ENCODE data around the gene NOC2L. TPM values are rescaled to one million over a fixed set of nuclear protein-coding genes. Genes with fewer than 3 reads are reported as not detected.

NOC2L gene
- polyA plus RNA-seq, 2 of the 4 experiments (the other 2 are of a cell fraction) = 48.4 to 73.5 TPM

DNA sequence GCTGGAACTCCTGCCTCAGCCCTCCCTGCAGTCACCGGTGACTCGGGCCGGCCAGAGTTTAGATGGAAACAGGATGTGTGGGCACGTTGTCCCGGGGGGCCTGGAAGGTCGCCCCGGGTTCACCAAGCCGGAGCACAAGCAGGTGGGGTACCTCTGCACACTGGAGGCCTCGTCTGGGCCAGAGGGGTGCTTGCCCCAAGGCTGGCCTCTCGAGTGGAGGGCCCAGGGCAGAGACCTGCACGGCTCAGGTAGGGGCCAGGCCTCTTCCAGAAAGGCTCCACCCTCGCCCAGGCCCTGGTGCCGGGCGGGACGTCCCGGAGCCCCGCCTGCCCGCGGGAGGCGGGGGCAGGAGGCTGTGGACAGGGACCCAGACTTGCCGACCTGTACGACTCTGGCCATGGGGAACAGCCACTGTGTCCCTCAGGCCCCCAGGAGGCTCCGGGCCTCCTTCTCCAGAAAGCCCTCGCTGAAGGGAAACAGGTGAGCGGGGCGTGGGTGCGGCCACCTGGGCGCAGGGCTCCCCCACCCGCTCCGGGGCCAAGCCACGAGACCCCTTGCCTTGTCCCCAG is 7.2 kb upstream of the NOC2L start, which contains the start of gene PLEKHN1:
Gene PLEKHN1 (plus strand): TSS at position 348 of the 569 bp plus-strand sequence. CDS start 50 bp downstream, at position 398.
- Histone ChIP-seq H3K9me3 (no peaks in the 10 kb centered on the region), H3K27ac (peak within 1 kb of the TSS; percentile 94 to 96), H3K4me1 (peaks cover 13% of the 10 kb centered on the region), H3K4me3 (peak within 1 kb of the TSS; percentile 70), H3K4me2 (peak within 1 kb of the TSS; percentile 89)
- WGBS (ENCODE audit: missing lambda C conversion rate) = 3% methylated on average over 8 of the region's 31 CpGs
- DNase-seq (ENCODE audit: low read depth in 1 of 2, low spot score in 1 of 2) = peak in 1 of 2 experiments; percentile 59
- ChIA-PET POLR2A (interaction anchor here (1.1 to 1.2 kb wide), 2 partner anchors 10 to 23 kb away, joined by 10 to 14 read pairs; no protein-coding TSS in a partner anchor), CTCF (interaction anchor here (1.1 kb wide), 2 partner anchors 10 to 27 kb away, joined by 3 to 6 read pairs; no protein-coding TSS in a partner anchor)
- ATAC-seq = peak; percentile 80 to 89
- TF ChIP-seq EP300 (IDR thresholded peaks at IDR 0.05) (no peak), JUN (IDR thresholded peaks at IDR 0.05) (no peak; a peak in 1 of 5 replicates), MAX (IDR thresholded peaks at IDR 0.05) (peak; percentile 24), BHLHE40 (IDR thresholded peaks at IDR 0.05; ENCODE audit: low read depth, low read length) (no peak), EHF (CRISPR knock-in tag; IDR thresholded peaks at IDR 0.05) (no peak), FOSL2 (IDR thresholded peaks at IDR 0.05) (no peak), FOSL2 (CRISPR knock-in tag; IDR thresholded peaks at IDR 0.05) (peak; percentile 35; the same call in 1 of the 2 replicates), CBX2 (IDR thresholded peaks at IDR 0.05; ENCODE audit: borderline replicate concordance, low read depth) (no peak), HOXB13 (CRISPR knock-in tag; IDR thresholded peaks at IDR 0.05; ENCODE audit: low read depth) (no peak), GATA3 (IDR thresholded peaks at IDR 0.05; ENCODE audit: borderline replicate concordance) (no peak), POLR2A (IDR thresholded peaks at IDR 0.05; ENCODE audit: low read length) (peak; percentile 29; the same call in 1 of the 2 replicates)
- FAIRE-seq = no peak

GRCh38 chr1:965526-966134 is 6.6 kb upstream of the NOC2L start:
- no peak for DNase-seq (ENCODE audit: low read depth in 1 of 2, low spot score in 1 of 2)
- WGBS (ENCODE audit: missing lambda C conversion rate) = 43% methylated on average over 5 of the region's 26 CpGs

DNA sequence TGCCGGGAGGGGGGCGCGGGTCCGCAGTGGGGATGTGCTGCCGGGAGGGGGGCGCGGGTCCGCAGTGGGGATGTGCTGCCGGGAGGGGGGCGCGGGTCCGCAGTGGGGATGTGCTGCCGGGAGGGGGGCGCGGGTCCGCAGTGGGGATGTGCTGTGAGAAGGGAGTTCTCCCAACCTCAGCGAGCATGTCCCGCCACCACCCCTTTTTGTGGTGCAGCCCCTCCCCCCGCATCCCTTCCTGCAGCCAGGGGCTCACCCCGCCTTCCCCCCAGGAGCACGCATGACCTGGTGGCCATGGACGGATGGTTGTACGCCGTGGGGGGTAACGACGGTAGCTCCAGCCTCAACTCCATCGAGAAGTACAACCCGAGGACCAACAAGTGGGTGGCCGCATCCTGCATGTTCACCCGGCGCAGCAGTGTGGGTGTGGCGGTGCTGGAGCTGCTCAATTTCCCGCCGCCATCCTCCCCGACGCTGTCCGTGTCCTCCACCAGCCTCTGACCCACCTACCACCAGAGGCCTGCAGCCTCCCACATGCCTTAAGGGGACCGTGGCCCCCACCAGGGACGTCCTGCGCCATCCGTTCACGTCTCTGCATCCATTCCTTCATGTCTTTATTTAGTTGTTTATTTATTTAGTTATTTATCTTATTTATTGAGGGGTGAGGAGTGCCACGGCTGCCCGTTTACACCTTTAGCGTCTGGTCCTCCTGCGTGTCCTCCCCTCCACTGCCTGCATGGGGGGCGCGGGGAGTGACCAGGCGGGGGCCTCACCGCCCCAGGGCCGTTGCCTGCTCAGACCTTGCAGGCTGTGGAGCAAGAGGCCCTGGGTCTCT is 5.9 kb upstream of the NOC2L start:
- WGBS (ENCODE audit: missing lambda C conversion rate) = 94% methylated on average over 19 of the region's 51 CpGs
- DNase-seq (ENCODE audit: low read depth in 1 of 2, low spot score in 1 of 2) (no peak), FAIRE-seq (no peak), ATAC-seq (no peak)
- Histone ChIP-seq H3K9me3 (no peaks in the 10 kb centered on the region), H3K4me2 (no peak overlapping the region), H3K4me3 (no peak overlapping the region), H3K4me1 (peaks cover 14% of the 10 kb centered on the region), H3K27ac (no peak overlapping the region; a peak in 1 of 6 replicates)
- no peak for TF ChIP-seq FOSL2 (IDR thresholded peaks at IDR 0.05)
- TF ChIP-seq FOSL2 (CRISPR knock-in tag; IDR thresholded peaks at IDR 0.05) = no peak
- TF ChIP-seq EHMT2 (IDR thresholded peaks at IDR 0.05; ENCODE audit: low read depth) = no peak
- TF ChIP-seq GATA3 (IDR thresholded peaks at IDR 0.05; ENCODE audit: borderline replicate concordance) = no peak
- TF ChIP-seq HEYL (CRISPR knock-in tag; IDR thresholded peaks at IDR 0.05) = no peak
- no peak for TF ChIP-seq USF2 (IDR thresholded peaks at IDR 0.05)
- POLR2A ChIA-PET = no interaction called here
- CTCF ChIA-PET = interaction anchor here (0.7 to 1.4 kb wide), 2 partner anchors 11 to 20 kb away, joined by 3 read pairs; no protein-coding TSS in a partner anchor

More at GRCh38 chr1:965526-966134, 6.6 kb upstream of the NOC2L start:
- ChIA-PET POLR2A (no interaction called here), CTCF (interaction anchor here (1.4 kb wide), 1 partner anchor 19 kb away, joined by 3 read pairs; no protein-coding TSS in a partner anchor)
- H3K4me1 ChIP-seq = peaks cover 13% of the 10 kb centered on the region
- H3K4me3 ChIP-seq = peak overlapping the region; percentile 70; the same call in 2 of the 3 replicates
- FAIRE-seq = no peak
- H3K9me3 ChIP-seq = no peaks in the 10 kb centered on the region
- no peak for TF ChIP-seq KDM5A (IDR thresholded peaks at IDR 0.05)
- no peak for TF ChIP-seq TFCP2L1 (CRISPR knock-in tag; IDR thresholded peaks at IDR 0.05)
- TF ChIP-seq RCOR1 (IDR thresholded peaks at IDR 0.05; ENCODE audit: low read depth, low read length) = no peak
- TF ChIP-seq JUNB (IDR thresholded peaks at IDR 0.05) = no peak
- no peak for TF ChIP-seq PHF8 (IDR thresholded peaks at IDR 0.05; ENCODE audit: borderline replicate concordance, low read depth)
- no peak for TF ChIP-seq HOXB13 (CRISPR knock-in tag; IDR thresholded peaks at IDR 0.05; ENCODE audit: low read depth)
- TF ChIP-seq HOXA7 (CRISPR knock-in tag; IDR thresholded peaks at IDR 0.05) = no peak
- no peak for TF ChIP-seq POLR2A (IDR thresholded peaks at IDR 0.05; ENCODE audit: low read length)
- no peak for TF ChIP-seq RNF2 (IDR thresholded peaks at IDR 0.05; ENCODE audit: borderline replicate concordance, low read depth)
- no peak for TF ChIP-seq HOXB5 (CRISPR knock-in tag; IDR thresholded peaks at IDR 0.05)
- H3K27ac ChIP-seq = peak overlapping the region; percentile 94 to 96
- H3K4me2 ChIP-seq = peak overlapping the region; percentile 89
- peak; percentile 2; a peak in 3 of 6 replicates for ATAC-seq

All from A549 (cell line).